Activated gamma-delta T cell treated with Interleukin-2 at 50 U/mL for 16 hours (primary cell): Measurements from ENCODE around the gene SEPTIN1.
"Not testable (repeated sequence)": the region's sequence is repeated elsewhere in the genome, so short reads cannot be mapped to it uniquely, and the experiment has no call there.

Experiments used
- DNase-seq: peaks from one replicate; pipeline ENCODE4 v3.0.0-alpha.2; 2020

SEPTIN1 gene

DNA sequence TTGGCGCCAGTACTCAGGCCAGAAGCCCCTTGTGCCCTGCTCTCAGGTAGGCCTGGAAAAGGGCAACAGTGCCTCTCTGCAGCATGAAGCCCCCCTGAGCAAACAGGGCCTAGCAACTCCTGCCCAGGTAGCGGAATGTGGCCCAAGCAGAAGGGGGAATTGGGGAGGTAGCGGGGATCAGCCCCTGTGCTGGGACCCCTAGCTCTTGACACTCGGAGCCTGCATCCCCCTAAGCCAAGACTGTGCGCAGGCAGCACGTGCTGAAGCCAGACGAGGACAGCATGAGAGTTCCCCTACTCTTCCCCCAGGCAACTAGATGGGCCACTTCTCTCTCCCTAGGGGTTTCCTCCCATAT is 26.4 kb downstream of the SEPTIN1 start:
- DNase-seq: no peak

DNA sequence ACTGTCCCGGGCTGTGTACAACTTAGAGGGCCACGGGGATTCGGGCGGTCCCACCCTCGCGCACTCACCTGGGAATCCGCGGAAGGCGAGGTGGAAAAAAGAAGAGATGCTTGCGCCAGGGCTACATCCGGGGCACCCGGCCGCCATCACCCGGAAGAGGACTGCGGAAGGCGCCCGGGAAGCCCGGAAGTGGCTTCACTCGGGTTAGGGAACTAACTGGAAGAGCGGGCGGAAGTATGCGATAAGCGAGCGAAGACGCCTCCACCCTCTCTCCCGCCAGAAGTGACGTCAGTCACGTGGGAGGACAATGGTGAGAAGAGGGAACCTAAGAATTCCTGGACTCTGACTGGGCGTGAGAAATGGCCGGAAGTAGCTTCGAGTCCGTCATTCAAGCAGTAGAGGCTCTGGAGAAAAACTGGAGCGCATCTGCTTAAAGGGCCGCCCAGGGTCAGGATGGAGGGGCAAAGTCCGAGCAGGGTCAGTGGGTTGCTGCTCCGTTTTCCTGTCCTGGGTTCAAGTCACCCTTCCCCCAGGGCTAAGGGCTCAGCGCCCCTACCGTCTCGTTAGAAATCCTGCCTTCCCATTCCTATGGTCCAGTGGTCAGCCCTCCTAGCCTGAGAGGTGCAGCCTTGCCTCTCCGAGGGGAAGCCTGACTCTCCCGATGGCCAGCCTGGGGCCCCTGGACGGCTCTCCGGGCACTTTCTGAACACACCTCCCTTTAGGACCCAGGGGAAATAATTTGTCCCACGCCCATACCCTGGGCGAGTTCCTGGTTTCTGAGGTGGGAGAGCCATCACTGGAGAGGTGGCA is 27.0 kb downstream of the SEPTIN1 start, which contains the start of gene CD2BP2:
Gene CD2BP2 (minus strand): TSS at position 165 of the 810 bp plus-strand sequence. CDS start 627 bp downstream, outside the sequence.
- DNase-seq: peak; percentile 86

DNA sequence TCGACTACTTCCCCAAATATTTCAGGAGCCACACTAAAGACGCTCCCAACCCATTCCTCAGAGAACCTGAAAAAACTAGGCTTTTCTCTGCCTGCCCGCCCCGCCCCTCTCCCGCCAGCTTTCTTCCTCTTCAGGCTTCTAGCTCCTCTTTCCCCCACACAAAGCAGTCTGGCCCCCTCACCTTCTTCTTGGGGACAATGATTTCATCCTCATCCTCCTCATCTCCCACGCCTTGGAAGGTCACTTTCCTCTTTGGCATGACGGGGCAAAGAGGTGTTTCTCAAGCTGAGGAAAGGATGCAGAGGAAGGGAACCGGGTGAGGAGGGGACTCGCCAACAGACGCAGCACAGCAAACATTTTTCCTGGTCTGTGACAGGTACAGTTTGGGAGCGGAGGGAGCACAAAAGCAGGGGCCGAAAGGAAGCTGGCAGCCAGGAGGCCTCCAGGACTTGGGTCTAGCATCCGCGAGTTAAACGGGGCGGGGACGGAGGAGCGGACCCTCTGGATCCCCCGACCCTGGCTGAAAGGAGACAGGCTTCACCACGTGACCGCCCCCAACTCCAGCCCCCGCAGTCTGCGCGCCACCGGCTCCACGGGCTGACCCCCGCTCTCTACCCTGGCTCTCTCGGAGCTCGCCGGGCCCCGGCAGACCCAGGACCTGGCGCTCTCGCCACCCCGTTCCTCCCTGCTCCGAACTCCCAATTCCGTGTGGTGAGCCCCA is 27.8 kb downstream of the SEPTIN1 start:
- DNase-seq: no peak

DNA sequence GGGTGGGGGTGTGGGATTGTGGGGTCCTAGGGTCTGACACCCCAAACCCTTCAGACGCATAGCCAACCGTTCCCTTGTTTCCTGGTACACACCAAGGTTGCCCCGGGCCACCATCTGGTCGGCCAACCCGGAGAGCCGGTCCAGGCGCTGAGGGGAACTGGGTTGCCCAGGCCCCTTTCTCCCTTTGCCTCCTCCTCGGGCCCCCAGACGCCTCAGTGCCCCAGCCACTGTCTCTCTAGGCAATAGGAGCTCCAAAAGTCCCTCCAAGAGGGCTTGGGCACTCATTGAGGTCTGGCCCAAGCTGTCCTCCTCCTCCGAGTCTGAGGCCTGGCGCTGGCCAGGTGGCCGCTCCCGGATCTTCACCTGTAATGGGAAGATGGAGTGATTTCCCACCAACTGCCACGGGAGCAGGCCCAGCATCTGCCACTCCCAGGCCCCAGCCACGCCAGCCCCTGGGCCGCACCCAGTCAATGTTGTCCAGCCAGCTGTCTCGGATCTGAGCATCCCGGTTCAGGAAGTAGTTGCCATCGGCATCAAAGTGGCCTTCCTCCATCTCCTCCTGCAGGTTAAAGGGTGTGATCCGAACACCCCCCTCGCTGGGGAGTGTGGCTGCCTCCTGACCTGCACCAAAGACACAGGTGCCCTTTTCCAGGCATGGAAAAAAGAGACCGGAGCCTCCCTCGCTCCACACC is 28.8 kb downstream of the SEPTIN1 start:
- no peak for DNase-seq

DNA sequence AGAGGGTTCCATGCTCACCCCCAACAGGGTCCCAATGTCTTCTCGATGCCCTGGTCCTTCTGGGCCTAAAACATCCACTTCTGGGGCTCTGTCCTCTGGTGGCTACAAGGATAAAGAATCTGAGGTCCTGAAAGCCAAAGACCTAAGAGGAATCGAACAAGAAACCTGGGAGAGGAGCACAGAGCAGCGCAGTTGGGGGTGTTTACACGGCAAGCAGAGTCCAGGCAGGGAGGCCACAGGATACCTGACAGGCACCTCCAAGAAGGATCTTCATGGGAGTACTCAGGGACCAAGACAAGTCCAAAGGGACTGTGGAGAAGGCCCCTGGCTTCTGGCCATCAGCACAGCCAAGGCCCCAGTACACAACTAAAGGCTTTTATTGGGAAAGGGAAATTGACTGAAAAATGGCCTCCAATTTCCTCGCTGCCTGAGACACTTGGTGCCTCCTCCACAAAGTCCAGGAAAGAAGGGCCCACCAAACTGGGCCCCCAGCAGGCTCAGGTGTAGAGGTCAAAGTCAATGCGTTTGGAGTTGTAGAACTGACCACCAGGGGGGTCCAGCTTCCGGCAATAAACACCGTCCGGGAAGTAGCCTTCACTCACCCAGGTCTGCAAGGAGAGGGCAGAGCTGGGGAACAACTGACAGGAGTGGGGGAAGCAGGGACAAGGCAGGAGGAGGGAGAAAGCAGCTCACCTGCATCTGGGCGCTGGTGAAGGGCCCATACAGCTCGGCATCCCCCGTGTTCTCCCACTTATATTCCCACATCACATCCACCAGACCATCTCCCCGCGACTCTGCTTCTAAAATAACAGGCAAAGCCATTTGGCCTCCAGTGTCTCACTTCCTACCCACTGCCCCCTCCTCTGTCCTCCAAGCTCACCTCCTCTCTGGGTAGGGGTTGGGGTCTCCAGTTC is 29.6 kb downstream of the SEPTIN1 start:
- DNase-seq: no peak

DNA sequence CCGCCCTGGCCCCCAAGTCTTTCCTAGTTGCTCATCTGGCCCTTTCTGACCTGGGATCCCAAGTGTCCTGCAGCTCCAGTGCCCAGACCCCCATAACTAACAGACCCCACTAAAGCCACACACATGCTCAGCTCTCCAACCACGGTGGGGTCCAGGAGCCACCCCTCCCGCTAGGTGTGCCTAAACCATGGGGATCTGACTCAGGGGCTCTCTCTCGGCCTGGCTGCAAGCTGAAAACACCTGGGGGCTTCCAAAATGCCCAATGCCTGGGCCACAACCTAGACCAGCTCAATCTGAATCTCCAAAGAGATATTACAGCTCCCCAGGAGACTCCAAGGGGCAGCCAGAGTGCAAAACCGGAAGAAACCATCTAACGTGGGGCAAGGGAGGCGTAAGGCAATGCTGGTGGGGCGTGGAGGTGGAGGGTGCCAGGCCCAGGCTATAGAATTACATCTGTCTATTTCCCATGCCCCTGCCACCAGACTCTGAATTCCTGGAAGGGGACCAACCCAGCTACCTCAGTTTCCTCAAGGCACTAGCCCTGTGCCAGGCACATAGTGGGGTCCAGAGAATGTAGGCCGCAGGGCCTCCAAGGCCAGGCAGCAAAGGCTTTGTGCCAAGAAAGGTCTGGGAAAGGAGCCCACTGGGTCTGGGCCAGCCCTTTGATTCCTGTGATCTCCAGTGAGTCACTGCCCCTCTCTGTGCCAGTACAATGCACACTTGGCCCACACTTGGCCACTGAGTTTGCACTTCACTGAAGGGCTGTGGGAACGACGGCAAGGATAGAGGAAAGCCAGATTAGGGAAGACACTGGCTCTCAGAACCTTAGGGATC is 30.6 kb downstream of the SEPTIN1 start:
- DNase-seq: no peak

DNA sequence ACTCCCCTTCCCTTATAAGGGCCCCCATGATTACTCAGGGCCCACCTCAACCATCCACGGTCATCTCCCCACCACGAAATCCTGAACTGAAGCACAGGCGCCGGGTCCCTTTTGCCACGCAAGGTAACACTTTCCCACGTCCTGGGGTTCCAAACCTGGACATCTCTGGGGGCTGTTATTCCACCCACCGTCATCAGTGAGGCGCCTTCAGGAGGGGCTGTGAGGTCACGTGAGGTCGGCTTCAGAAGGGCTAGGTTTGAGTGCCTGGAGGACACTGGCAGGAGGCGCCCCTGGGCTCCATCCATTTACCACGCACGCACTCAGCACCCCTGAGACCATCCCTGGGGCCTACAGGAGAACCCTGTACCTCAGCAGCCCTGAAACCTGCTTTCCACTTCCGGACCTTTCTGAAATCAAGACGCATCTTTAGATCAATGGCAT is 31.3 kb downstream of the SEPTIN1 start:
- no peak for DNase-seq

DNA sequence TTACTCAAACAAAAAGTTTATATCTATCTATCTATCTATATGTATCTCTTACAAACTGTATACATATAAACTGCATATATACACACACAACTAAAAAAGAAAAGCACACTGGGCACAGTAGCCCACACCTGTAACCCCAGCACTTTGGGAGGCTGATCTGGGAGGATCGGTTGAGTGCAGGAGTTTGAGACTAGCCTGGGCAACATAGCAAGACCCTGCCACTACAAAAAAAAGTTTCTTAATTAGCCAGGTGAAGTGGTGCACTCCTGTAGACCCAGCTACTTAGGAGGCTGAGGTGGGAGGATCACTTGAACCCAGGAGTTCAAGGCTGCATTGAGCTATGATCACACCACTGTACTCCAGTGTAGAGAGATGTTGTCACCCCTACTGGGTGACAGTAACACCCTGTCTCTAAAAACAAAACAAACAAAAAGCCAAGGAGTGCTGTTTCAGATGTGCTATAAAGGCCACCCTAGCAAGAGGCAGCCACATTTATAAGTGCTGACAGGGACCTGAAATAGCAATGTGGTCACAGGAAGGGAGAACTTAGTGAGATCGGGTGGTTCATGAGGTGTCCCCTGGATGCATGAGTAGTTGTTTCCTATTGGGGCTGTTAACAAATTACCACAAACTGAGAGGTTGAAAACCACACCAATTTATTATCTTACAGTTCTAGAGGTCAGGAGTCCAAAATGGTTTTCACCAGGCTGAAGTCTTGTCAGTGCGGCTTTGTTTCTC is 32.1 kb downstream of the SEPTIN1 start:
- no peak for DNase-seq

DNA sequence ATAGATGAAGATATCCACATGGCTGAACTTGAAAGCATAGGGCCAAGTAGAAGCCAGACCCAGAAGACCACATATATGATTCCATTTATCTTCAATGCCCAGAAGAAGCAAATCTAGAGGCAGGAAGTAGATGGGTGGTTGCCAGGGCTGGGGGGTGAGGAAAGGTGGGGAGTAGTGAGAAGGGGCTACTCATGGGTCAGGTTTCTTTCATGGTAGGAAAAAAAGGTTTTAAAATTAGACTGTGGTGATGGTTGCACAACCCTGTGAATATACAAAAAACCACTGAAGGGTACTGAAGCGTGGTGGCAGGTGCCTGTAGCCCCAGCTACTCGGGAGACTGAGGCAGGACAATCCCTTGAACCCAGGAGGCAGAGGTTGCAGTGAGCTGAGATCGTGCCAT is 32.7 kb downstream of the SEPTIN1 start:
- DNase-seq: no peak

DNA sequence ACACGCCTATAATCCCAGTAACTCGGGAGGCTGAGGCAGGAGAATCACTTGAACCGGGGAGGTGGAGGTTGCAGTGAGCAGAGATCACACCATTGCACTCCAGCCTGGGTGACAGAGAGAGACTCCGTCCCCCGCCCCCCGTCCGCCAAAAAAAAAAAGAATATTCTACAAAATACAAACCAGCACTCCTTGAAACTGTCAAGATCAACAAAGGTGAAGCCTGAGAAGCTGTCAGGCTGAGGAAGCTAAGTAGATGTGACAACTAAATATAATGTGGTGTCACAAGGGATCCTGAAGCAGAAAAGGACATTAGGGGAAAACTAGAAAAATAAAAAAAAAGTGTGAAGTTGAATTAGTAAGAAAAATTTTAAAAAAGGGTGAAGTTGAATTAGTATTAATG is 33.4 kb downstream of the SEPTIN1 start:
- DNase-seq: no peak

DNA sequence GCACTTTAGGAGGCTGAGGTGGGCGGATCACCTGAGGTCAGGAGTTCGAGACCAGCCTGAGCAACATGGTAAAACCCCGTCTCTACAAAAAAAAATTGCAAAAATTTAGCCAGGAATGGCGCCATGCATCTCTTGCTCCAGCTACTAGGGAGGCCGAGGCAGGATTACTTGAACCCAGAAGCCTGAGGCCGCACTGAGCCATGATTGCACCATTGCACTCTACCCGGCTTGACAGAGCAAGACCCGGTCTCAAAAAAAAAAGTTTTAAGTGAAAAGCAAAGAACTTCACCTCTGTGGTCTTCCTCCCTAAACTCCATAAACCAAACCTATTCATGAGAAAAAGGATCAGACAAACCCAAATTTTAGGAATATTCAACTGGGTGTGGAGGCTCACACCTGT is 34.2 kb downstream of the SEPTIN1 start:
- DNase-seq: no peak

DNA sequence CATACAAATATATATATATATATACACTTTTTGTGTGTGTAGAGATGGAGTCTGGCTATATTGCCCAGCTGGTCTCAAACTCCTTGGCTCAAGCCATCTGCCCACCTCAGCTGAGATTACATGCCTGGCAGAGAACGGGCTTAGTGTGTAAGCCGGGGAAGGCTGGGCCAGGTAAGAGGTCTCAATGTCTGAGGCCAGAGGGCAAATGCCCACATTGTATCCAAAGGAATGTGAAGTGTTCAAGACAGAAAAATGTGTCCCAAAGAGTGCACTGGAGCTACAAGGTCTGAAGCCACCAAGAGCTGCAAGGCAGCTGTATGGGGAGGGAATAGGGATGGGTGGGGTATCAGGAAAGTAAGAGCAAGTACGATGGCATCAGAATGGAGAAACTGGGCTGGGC is 36.1 kb downstream of the SEPTIN1 start:
- no peak for DNase-seq

DNA sequence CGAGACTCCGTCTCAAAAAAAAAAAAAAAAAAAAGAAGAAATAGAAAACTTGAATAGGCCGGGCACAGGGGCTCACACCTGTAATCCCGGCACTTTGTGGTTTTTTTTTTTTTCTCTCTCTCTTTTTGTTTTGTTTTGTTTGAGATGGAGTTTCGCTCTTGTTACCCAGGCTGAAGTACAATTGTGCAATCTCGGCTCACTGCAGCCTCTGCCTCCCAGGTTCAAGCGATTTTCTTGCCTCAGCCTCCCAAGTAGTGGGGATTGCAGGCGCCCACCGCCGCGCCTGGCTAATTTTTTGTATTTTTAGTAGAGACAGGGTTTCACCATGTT is 38.9 kb downstream of the SEPTIN1 start:
- DNase-seq: not testable (repeated sequence)

DNA sequence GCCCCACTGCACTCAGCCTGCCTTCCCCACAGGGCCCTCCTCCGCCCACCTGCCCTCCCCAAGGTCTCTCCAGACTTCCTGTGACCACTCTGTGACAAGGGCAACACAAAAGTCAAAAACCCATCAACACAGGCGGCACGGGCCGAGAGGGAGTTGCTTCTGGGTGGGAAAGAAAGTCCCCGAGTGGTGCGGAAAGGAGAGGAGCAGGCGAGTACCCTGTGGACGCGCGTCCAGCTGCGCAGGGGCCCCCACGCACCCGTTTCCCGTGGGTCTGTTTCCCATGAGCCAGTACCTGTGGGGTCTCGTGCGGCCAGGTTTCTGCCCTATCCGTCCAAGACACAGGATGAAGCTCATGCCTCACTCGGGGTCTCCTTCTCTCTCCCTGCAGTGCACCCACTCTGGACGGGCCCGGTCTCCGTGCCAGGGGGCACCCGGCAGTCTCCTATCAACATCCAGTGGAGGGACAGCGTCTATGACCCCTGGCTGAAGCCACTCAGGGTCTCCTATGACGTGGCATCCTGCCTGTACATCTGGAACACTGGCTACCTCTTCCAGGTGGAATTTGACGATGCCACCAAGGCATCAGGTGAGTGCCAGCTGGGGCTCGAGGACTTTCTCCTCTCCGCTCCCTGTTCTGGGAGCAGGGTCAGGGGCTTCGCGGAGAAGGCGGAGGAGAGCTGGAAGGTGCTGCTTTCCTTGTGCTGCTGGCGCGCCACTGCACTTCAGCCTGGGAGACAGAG is 39.4 kb downstream of the SEPTIN1 start:
- DNase-seq: no peak

DNA sequence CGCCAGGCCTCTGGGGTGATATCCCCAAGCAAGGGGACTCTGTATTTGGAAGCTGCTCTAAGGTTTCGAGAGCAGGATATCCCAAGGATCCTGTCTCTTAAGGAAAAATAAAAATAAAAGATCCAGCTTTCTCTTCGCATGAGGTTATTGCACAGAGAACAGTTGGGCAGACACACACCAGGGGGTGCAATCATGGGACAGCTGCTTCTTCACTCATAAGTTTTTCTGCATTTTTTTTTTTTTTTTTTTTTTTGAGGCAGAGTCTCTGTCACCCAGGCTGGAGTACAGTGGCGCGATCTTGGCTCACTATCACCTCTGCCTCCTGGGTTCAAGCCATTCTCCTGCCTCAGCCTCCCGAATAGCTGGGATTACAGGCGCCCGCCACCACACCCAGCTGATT is 40.4 kb downstream of the SEPTIN1 start:
- DNase-seq: not testable (repeated sequence)

DNA sequence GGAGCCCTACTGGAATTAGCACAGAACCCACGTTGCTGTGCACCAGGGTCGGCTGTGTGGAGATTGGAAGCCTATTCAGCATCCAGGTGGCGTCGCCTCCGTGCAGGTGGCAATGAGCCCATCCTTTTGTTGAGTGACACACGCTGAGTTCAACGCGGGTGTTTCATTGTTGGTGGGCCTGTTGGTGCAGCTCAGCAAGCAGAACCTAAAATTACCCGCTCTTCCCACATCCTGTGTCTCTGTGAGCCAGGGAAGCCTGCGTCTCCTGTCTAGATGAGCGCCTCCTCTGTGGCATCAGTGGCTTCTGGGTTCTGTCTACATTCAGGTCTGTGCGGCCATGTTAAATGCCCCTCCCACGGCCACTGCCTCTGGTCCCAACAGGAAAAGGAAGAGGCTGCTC is 41.7 kb downstream of the SEPTIN1 start:
- DNase-seq: no peak

DNA sequence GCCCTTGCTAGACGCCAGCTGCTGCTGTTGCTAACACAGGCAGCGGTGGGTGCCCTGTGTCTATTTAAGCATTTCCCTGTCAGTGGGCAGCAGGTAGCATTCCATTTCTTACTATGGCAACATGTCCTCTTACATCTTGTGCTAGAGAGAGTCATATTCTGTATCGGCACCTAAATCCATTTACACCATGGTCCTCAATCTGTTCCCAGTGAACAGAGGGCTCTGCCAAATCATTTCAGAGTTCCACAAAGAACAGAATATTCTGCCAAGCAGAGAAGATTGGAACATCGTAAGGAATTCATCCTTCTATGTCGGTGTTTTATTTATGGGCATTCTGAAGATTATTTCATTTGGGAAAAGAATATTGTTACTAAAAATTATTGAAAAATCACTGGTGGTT is 43.6 kb downstream of the SEPTIN1 start:
- DNase-seq: not testable (repeated sequence)

DNA sequence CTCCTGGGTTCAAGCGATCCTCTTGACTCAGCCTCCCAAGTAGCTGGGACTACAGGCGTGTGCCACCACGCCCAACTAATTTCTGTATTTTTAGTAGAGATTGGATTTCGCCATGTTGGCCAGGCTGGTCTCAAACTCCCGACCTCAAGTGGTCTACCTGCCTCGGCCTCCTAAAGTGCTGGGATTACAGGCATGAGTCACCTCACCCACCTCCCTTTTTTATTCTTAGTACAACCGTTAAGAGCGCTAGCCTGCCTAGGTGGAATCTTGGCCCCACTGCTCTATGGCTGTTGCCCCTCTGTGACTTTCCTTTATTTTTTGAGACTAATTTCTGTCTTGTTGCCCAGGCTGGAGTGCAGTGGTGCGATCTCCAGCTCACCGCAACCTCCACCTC is 44.4 kb downstream of the SEPTIN1 start:
- DNase-seq: not testable (repeated sequence)

DNA sequence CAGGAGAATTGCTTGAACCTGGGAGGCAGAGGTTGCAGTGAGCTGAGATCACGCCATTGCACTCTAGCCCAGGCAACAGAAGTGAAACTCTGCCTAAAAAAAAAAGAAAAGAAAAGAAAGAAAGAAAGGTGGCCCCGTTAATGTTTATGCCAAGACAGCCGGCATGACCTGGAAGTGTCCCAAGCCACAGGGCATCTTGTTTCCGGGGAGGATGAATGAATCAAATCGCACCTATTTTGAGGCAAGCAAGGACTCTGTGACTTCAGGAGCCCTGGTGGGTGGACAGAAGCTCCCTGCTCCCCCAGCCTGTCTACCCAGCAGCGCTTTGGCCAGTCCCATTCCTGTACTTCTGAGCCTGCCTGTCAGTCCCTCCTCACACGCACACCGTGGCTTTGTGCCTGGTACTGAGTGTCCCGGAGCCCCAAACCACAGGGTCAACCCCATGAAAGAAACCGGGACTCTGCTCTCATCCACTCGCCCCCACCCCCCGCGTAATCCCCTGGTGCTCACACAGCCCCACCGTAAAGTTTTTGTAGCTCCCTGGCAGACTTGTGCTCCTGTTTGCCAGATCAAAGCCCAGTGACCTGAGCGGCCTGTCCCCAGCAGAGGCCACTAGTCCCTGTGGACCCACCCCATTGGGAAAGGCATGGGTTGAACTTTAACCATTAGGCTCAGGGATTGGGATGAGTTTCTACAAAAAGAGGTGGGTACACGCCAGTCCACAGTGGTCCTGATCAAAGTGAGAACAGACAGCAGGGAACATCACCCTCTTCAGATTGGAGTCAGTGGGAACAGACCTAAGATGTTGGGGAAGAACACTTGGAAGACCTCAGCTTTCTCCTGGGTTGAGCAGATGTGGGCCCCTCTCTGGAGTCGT is 46.5 kb downstream of the SEPTIN1 start:
- DNase-seq: peak; percentile 24
